H9 (cell line): ENCODE results near the gene TRIO. TPM values are rescaled to one million over a fixed set of nuclear protein-coding genes. Genes with fewer than 3 reads are reported as not detected.

Experiments
- DNase-seq: peaks from one replicate; pipeline ENCODE4 v3.0.0-alpha.2; 2017
- H2AFZ ChIP-seq: one replicate; pipeline ENCODE4 v1.6.1; 2013; ENCODE audit warnings: mild to moderate bottlenecking, low read length, control low read depth, moderate library complexity
- H2AK5ac ChIP-seq: 2 replicates; pipeline ENCODE4 v1.6.1; 2013; ENCODE audit warnings: low read length, control low read depth, mixed read lengths; ENCODE audit not compliant: insufficient read length
- H2BK120ac ChIP-seq: one replicate; pipeline ENCODE4 v1.6.1; 2013; ENCODE audit warnings: low read depth, mild to moderate bottlenecking, low read length, control low read depth, inconsistent platforms; ENCODE audit not compliant: poor library complexity, severe bottlenecking
- H2BK12ac ChIP-seq: 2 replicates; pipeline ENCODE4 v1.6.1; 2013; ENCODE audit warnings: low read length, control low read depth, mixed read lengths, low read depth; ENCODE audit not compliant: insufficient read length
- H2BK15ac ChIP-seq: 2 replicates; pipeline ENCODE4 v1.6.1; 2013; ENCODE audit warnings: low read depth, low read length, control low read depth
- H2BK20ac ChIP-seq: one replicate; pipeline ENCODE4 v1.6.1; 2013; ENCODE audit warnings: low read depth, mild to moderate bottlenecking, low read length, control low read depth, inconsistent platforms; ENCODE audit not compliant: poor library complexity, severe bottlenecking
- H2BK5ac ChIP-seq: 2 replicates; pipeline ENCODE4 v1.6.1; 2013; ENCODE audit warnings: low read length, control low read depth, mixed read lengths; ENCODE audit not compliant: insufficient read length
- H3K14ac ChIP-seq: 2 replicates; pipeline ENCODE4 v1.6.1; 2013; ENCODE audit warnings: low read length, control low read depth; ENCODE audit not compliant: insufficient read depth
- H3K18ac ChIP-seq: 2 replicates; pipeline ENCODE4 v1.6.1; 2013; ENCODE audit warnings: low read depth, mild to moderate bottlenecking, mixed read lengths, low read length, control low read depth; ENCODE audit not compliant: insufficient read length
- H3K23ac ChIP-seq: 2 replicates; pipeline ENCODE4 v1.6.1; 2013; ENCODE audit warnings: low read length, control low read depth, mixed read lengths, low read depth; ENCODE audit not compliant: insufficient read length
- H3K23me2 ChIP-seq: 2 replicates; pipeline ENCODE4 v1.6.1; 2013; ENCODE audit warnings: low read depth, mild to moderate bottlenecking, mixed read lengths, low read length, control low read depth; ENCODE audit not compliant: insufficient read length, poor library complexity, severe bottlenecking
- H3K27ac ChIP-seq: 2 replicates; pipeline ENCODE4 v1.5.1; 2013; ENCODE audit warnings: low read length, control low read depth, mixed read lengths, low read depth; ENCODE audit not compliant: insufficient read length
- H3K27me3 ChIP-seq: 2 replicates; pipeline ENCODE4 v1.6.1; 2013; ENCODE audit warnings: low read length, control low read depth, inconsistent platforms; ENCODE audit not compliant: insufficient read depth
- H3K4ac ChIP-seq: 2 replicates; pipeline ENCODE4 v1.6.1; 2013; ENCODE audit warnings: low read depth, mild to moderate bottlenecking, control low read depth, inconsistent platforms, low read length, moderate library complexity
- H3K4me1 ChIP-seq: 2 replicates; pipeline ENCODE4 v1.6.1; 2013; ENCODE audit warnings: low read length, control low read depth, inconsistent platforms; ENCODE audit not compliant: insufficient read depth
- H3K4me2 ChIP-seq: 2 replicates; pipeline ENCODE4 v1.6.1; 2013; ENCODE audit warnings: low read length, control low read depth, mixed read lengths; ENCODE audit not compliant: insufficient read length, insufficient read depth
- H3K56ac ChIP-seq: 2 replicates; pipeline ENCODE4 v1.6.1; 2013; ENCODE audit warnings: low read depth, mild to moderate bottlenecking, mixed read lengths, low read length, control low read depth; ENCODE audit not compliant: insufficient read length
- H3K79me1 ChIP-seq: 2 replicates; pipeline ENCODE4 v1.6.1; 2013; ENCODE audit warnings: low read depth, mild to moderate bottlenecking, moderate library complexity, low read length, control low read depth, inconsistent platforms; ENCODE audit not compliant: insufficient read depth, poor library complexity, severe bottlenecking
- H3K79me2 ChIP-seq: 2 replicates; pipeline ENCODE4 v1.6.1; 2013; ENCODE audit warnings: low read length, control low read depth, inconsistent platforms; ENCODE audit not compliant: insufficient read depth
- H3K9ac ChIP-seq: 2 replicates; pipeline ENCODE4 v1.6.1; 2013; ENCODE audit warnings: low read length, control low read depth, mixed read lengths; ENCODE audit not compliant: insufficient read length; ENCODE audit errors: extremely low read depth
- H3K9me3 ChIP-seq: one replicate; pipeline ENCODE4 v1.6.1; 2013; ENCODE audit warnings: low read depth, low read length, inconsistent platforms; ENCODE audit not compliant: control insufficient read depth
- H3T11ph ChIP-seq: one replicate; pipeline ENCODE4 v1.6.1; 2013; ENCODE audit warnings: mild to moderate bottlenecking, low read length, control low read depth, inconsistent platforms
- H4K20me1 ChIP-seq: one replicate; pipeline ENCODE4 v1.6.1; 2013; ENCODE audit not compliant: control insufficient read depth, insufficient read length, insufficient read depth
- H4K5ac ChIP-seq: 2 replicates; pipeline ENCODE4 v1.6.1; 2013; ENCODE audit warnings: low read depth, mild to moderate bottlenecking, mixed read lengths, low read length, control low read depth; ENCODE audit not compliant: insufficient read length
- H4K8ac ChIP-seq: replicated peaks from 2 replicates; pipeline ENCODE4 v1.6.1; 2013; ENCODE audit warnings: low read length, control low read depth, mixed read lengths, low read depth; ENCODE audit not compliant: insufficient read length
- H4K91ac ChIP-seq: 2 replicates; pipeline ENCODE4 v1.6.1; 2013; ENCODE audit warnings: low read depth, mild to moderate bottlenecking, moderate library complexity, mixed read lengths, low read length, control low read depth; ENCODE audit not compliant: insufficient read length
- H3K27ac Mint-ChIP-seq, 3 experiments: 2 replicates in 2 of 3; 3 replicates in 1 of 3; pipeline ENCODE4 v1.8.0; 2020 to 2021; ENCODE audit warnings: mixed read lengths in 3 of 3, mild to moderate bottlenecking in 1 of 3, moderate library complexity in 1 of 3
- H3K27me3 Mint-ChIP-seq: 2 replicates; pipeline ENCODE4 v1.8.0; 2021; ENCODE audit warnings: low read depth, mild to moderate bottlenecking, moderate library complexity, mixed read lengths
- H3K36me3 Mint-ChIP-seq, 3 experiments: 2 replicates in 2 of 3; 3 replicates in 1 of 3; pipeline ENCODE4 v1.8.0; 2020 to 2021; ENCODE audit warnings: low read depth in 3 of 3, mixed read lengths in 3 of 3; ENCODE audit not compliant: insufficient read depth in 1 of 3
- H3K4me1 Mint-ChIP-seq, 2 experiments: 2 replicates each; pipeline ENCODE4 v1.8.0; 2020; ENCODE audit warnings: mixed read lengths in 2 of 2
- H3K4me3 Mint-ChIP-seq, 2 experiments: 2 replicates in 1 of 2; 3 replicates in 1 of 2; pipeline ENCODE4 v1.8.0; 2020 to 2021; ENCODE audit warnings: mild to moderate bottlenecking in 2 of 2, mixed read lengths in 2 of 2, moderate library complexity in 1 of 2
- H3K9me3 Mint-ChIP-seq, 2 experiments: 2 replicates in 1 of 2; 3 replicates in 1 of 2; pipeline ENCODE4 v1.8.0; 2020; ENCODE audit warnings: mild to moderate bottlenecking in 2 of 2, mixed read lengths in 2 of 2, moderate library complexity in 1 of 2
- CTCF ChIP-seq: fragments of 200-600 bp; sonication (generic); conservative IDR thresholded peaks from 3 replicates; pipeline ENCODE4 v1.8.0; 2021; ENCODE audit warnings: antibody characterized with exemption, mild to moderate bottlenecking
- WGBS: extraction: QIAGEN DNeasy Blood & Tissue Kit; methylation state at CpG from one replicate; pipeline ENCODE4 v1.1.7; 2013; ENCODE audit warnings: missing lambda C conversion rate, low lambda C conversion rate, mixed read lengths; ENCODE audit not compliant: insufficient read length; ENCODE audit errors: extremely low coverage; 5-methylcytosine and 5-hydroxymethylcytosine counted together
- total RNA-seq: library from RNA; stranded (reverse); gene quantifications from 2 replicates; pipeline ENCODE4 v1.2.1, GENCODE V29; 2021

Gene TRIO
- total RNA-seq, 1 experiment from 2014 or later = 87.8 TPM

- DNase-seq = peak; percentile 42
- Mint-ChIP-seq H3K4me3 (no peak overlapping the region; a peak in 2 of 5 replicates), H3K27ac (no peak overlapping the region; a peak in 1 of 7 replicates), H3K4me1 (peaks cover 61 to 66% of the 10 kb centered on the region in 2 experiments), H3K9me3 (no peaks in the 10 kb centered on the region), H3K36me3 (no peaks in the 10 kb centered on the region), H3K27me3 (peaks cover 5% of the 10 kb centered on the region)
- no peak overlapping the region for H4K91ac ChIP-seq
- H2BK15ac ChIP-seq = no peak overlapping the region
- H2BK12ac ChIP-seq = no peak overlapping the region
- no peak overlapping the region for H3K18ac ChIP-seq
- H3K79me2 ChIP-seq = peaks cover 31% of the 10 kb centered on the region; the same call in 1 of the 2 replicates
- H2BK20ac ChIP-seq = no peak overlapping the region
- no peak overlapping the region for H3K56ac ChIP-seq
- H3K79me1 ChIP-seq = peaks cover 19% of the 10 kb centered on the region
- no peak overlapping the region; the same call in 1 of the 2 replicates for H3K14ac ChIP-seq
- H4K5ac ChIP-seq = no peak overlapping the region
- no peak for TF ChIP-seq CTCF
- H3K23me2 ChIP-seq = no peaks in the 10 kb centered on the region
- H3K4me1 ChIP-seq = peaks cover 15% of the 10 kb centered on the region; the same call in 1 of the 2 replicates
- no peak overlapping the region for H3K4ac ChIP-seq
- H3K4me2 ChIP-seq = peak overlapping the region; percentile 35
- no peak overlapping the region for H3K9ac ChIP-seq
- no peaks in the 10 kb centered on the region for H4K20me1 ChIP-seq
- H3K27me3 ChIP-seq = no peaks in the 10 kb centered on the region
- no peak overlapping the region for H3K23ac ChIP-seq
- no peak overlapping the region for H2BK5ac ChIP-seq
- no peak overlapping the region for H2BK120ac ChIP-seq
- no CpG with 5 or more reads among the region's 10 CpGs for WGBS
- H3K9me3 ChIP-seq = no peaks in the 10 kb centered on the region
- H3T11ph ChIP-seq = no peak overlapping the region
- H3K27ac ChIP-seq = no peak overlapping the region
- H4K8ac ChIP-seq = no peak overlapping the region
- no peak overlapping the region for H2AFZ ChIP-seq
- H2AK5ac ChIP-seq = no peak overlapping the region
These were observed 35.6 kb downstream of the TRIO start for GRCh38 chr5:14178671-14179211.
